Cardiac septum (tissue), 1 donor: Measurements from ENCODE around the gene ARSA. TPM values are rescaled to one million over a fixed set of nuclear protein-coding genes. Genes with fewer than 3 reads are reported as not detected.
A peak's percentile ranks its signal among the peaks of the same experiment; 100 is the strongest.
"Not testable (repeated sequence)": the region's sequence is repeated elsewhere in the genome, so short reads cannot be mapped to it uniquely, and the experiment has no call there.

ENCODE experiments used
- DNase-seq: peaks from one replicate; pipeline ENCODE4 v3.0.0-alpha.2; 2020; ENCODE audit warnings: low spot score
- intact Hi-C: fragments of 100-400 bp; cut with DNase I; formaldehyde crosslinking; loops from one replicate; pipeline ENCODE4 v1.14.0; 2022
- long read RNA-seq: library from polyadenylated mRNA; unstranded; transcript quantifications from one replicate; pipeline ENCODE4 v2.0.0, GENCODE V29; 2021
- total RNA-seq: library from RNA; stranded (reverse); fragmentation: NEBNext Ultra II Directional; extraction: Animal tissue kit (Norgen Biotek cat#: 25700); gene quantifications from one replicate; pipeline ENCODE4 v1.2.1, GENCODE V29; 2021
- donor health status: DM: no; HTN: no; CAD: no.

ARSA gene
- total RNA-seq: 33.7 TPM
- long read RNA-seq, transcript ARSA-201 (8 exons, 2,050 nt): major isoform, 22 of 52 reads
- long read RNA-seq, partial matches to known transcripts: 15 of 52 reads
- long read RNA-seq, other reads (novel, unspliced or antisense): 5 of 52 reads

GRCh38 chr22:50627642-50628542 lies at the start of gene ARSA:
Gene ARSA (minus strand): TSS chr22:50628152. CDS start chr22:50627779, 373 bp downstream.
- peak; percentile 92 for DNase-seq
- intact Hi-C loops: loop anchor here (5.0 kb wide), 1 partner anchor 74 kb away; no protein-coding TSS in a partner anchor

- intact Hi-C loops: no loop called here
- DNase-seq: peak; percentile 38
Measured at GRCh38 chr22:50676661-50677492, 48.9 kb upstream of the ARSA start.

- intact Hi-C loops: no loop called here
- DNase-seq: peak; percentile 29
Measured at GRCh38 chr22:50676180-50676636, 48.3 kb upstream of the ARSA start.

- intact Hi-C loops: no loop called here
- no peak for DNase-seq
Measured at GRCh38 chr22:50675553-50676179, 47.7 kb upstream of the ARSA start.

- DNase-seq: no peak
- intact Hi-C loops: no loop called here
Measured at GRCh38 chr22:50674606-50675552, 46.9 kb upstream of the ARSA start.

GRCh38 chr22:50674130-50674500 lies 46.2 kb upstream of the ARSA start:
- intact Hi-C loops: no loop called here
- DNase-seq: no peak

- intact Hi-C loops: no loop called here
- no peak for DNase-seq
Measured at GRCh38 chr22:50673231-50674129, 45.5 kb upstream of the ARSA start.

GRCh38 chr22:50672471-50673230 lies 44.7 kb upstream of the ARSA start, which contains the start of gene SHANK3:
Gene SHANK3 (plus strand): TSS chr22:50672823.
- peak; percentile 87 for DNase-seq
- intact Hi-C loops: loop anchor here (1.0 kb wide), 1 partner anchor 16 kb away; no protein-coding TSS in a partner anchor

GRCh38 chr22:50672041-50672440 lies 44.1 kb upstream of the ARSA start:
- intact Hi-C loops: loop anchor here (1.0 kb wide), 1 partner anchor 16 kb away; no protein-coding TSS in a partner anchor
- no peak for DNase-seq

- intact Hi-C loops: loop anchor here (1.0 kb wide), 1 partner anchor 15 kb away; no protein-coding TSS in a partner anchor
- DNase-seq: no peak
Measured at GRCh38 chr22:50671641-50672040, 43.7 kb upstream of the ARSA start.

- intact Hi-C loops: no loop called here
Measured at GRCh38 chr22:50670914-50671538, 43.1 kb upstream of the ARSA start.

GRCh38 chr22:50670513-50670912 lies 42.6 kb upstream of the ARSA start:
- intact Hi-C loops: no loop called here
- no peak for DNase-seq

More at GRCh38 chr22:50670914-50671538, 43.1 kb upstream of the ARSA start:
- DNase-seq: no peak

GRCh38 chr22:50665738-50666137 lies 37.8 kb upstream of the ARSA start:
- no peak for DNase-seq
- intact Hi-C loops: no loop called here

- no peak for DNase-seq
- intact Hi-C loops: no loop called here
Measured at GRCh38 chr22:50665212-50665611, 37.3 kb upstream of the ARSA start.

GRCh38 chr22:50660306-50660705 lies 32.4 kb upstream of the ARSA start:
- no peak for DNase-seq
- intact Hi-C loops: no loop called here

- intact Hi-C loops, DNase-seq: not testable (repeated sequence)
Measured at GRCh38 chr22:50659711-50660110, 31.8 kb upstream of the ARSA start.
